Upper lobe of left lung (tissue), 4 donors: ENCODE results near the gene ATP1B2.

ENCODE experiments used
- EP300 ChIP-seq, 4 donors: sonication (generic); formaldehyde crosslinking; IDR thresholded peaks; one replicate each; pipeline ENCODE4 v1.5.1; 2017; ENCODE audit warnings: antibody characterized with exemption in 4 of 4, control low read depth in 2 of 4
- POLR2A ChIP-seq, 4 donors: fragments of 450-650 bp; IDR thresholded peaks; one replicate each; pipeline ENCODE4 v1.5.1; 2016 to 2017; ENCODE audit warnings: antibody characterized with exemption in 4 of 4, mild to moderate bottlenecking in 2 of 4
- TF ChIP-seq, protein P1 (sequence below), 6 experiments: fragments of 450-650 bp in 4 of 6; fragments of 200-600 bp in 2 of 6; sonication (generic) in 2 of 6; IDR thresholded peaks; one replicate each; pipeline ENCODE4 v1.5.1; 2016 to 2019; ENCODE audit warnings: antibody characterized with exemption in 6 of 6

GRCh38 chr17:7613769-7614424, 36.8 kb upstream of the ATP1B2 start:
- TF ChIP-seq, protein P1, sequence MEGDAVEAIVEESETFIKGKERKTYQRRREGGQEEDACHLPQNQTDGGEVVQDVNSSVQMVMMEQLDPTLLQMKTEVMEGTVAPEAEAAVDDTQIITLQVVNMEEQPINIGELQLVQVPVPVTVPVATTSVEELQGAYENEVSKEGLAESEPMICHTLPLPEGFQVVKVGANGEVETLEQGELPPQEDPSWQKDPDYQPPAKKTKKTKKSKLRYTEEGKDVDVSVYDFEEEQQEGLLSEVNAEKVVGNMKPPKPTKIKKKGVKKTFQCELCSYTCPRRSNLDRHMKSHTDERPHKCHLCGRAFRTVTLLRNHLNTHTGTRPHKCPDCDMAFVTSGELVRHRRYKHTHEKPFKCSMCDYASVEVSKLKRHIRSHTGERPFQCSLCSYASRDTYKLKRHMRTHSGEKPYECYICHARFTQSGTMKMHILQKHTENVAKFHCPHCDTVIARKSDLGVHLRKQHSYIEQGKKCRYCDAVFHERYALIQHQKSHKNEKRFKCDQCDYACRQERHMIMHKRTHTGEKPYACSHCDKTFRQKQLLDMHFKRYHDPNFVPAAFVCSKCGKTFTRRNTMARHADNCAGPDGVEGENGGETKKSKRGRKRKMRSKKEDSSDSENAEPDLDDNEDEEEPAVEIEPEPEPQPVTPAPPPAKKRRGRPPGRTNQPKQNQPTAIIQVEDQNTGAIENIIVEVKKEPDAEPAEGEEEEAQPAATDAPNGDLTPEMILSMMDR (IDR thresholded peaks at IDR 0.05): no peak
- TF ChIP-seq POLR2A (IDR thresholded peaks at IDR 0.05): no peak
- no peak for TF ChIP-seq EP300 (IDR thresholded peaks at IDR 0.05)
